ENCODE results near the gene FAM50A. TPM values are rescaled to one million over a fixed set of nuclear protein-coding genes. Genes with fewer than 3 reads are reported as not detected.
"Not testable (repeated sequence)": the region's sequence is repeated elsewhere in the genome, so short reads cannot be mapped to it uniquely, and the experiment has no call there.

Gene FAM50A
- total RNA-seq (29.8 TPM), polyA plus RNA-seq (112 TPM)
- long read RNA-seq, donor 1, partial matches to known transcripts: 0 of 2 reads
- long read RNA-seq, donor 1, other reads (novel, unspliced or antisense): 0 of 2 reads
- long read RNA-seq, donor 2, transcript FAM50A-202 (13 exons, 1,352 nt): major isoform, 25 of 73 reads
- long read RNA-seq, donor 2, partial matches to known transcripts: 46 of 73 reads
- long read RNA-seq, donor 2, other reads (novel, unspliced or antisense): 0 of 73 reads
- long read RNA-seq, donor 3, transcript FAM50A-202 (13 exons, 1,352 nt): major isoform, 9 of 43 reads
- long read RNA-seq, donor 3, partial matches to known transcripts: 31 of 43 reads
- long read RNA-seq, donor 3, other reads (novel, unspliced or antisense): 0 of 43 reads
- long read RNA-seq, donor 4, transcript FAM50A-202 (13 exons, 1,352 nt): major isoform, 5 of 15 reads
- long read RNA-seq, donor 4, partial matches to known transcripts: 10 of 15 reads
- long read RNA-seq, donor 4, other reads (novel, unspliced or antisense): 0 of 15 reads
- long read RNA-seq, donor 5, transcript FAM50A-202 (13 exons, 1,352 nt): major isoform, 9 of 38 reads
- long read RNA-seq, donor 5, partial matches to known transcripts: 28 of 38 reads
- long read RNA-seq, donor 5, other reads (novel, unspliced or antisense): 0 of 38 reads
- long read RNA-seq, donor 6, transcript FAM50A-202 (13 exons, 1,352 nt): major isoform, 5 of 23 reads
- long read RNA-seq, donor 6, partial matches to known transcripts: 15 of 23 reads
- long read RNA-seq, donor 6, other reads (novel, unspliced or antisense): 0 of 23 reads
- long read RNA-seq, donor 7, transcript FAM50A-202 (13 exons, 1,352 nt): major isoform, 7 of 8 reads
- long read RNA-seq, donor 7, partial matches to known transcripts: 0 of 8 reads
- long read RNA-seq, donor 7, other reads (novel, unspliced or antisense): 0 of 8 reads
- long read RNA-seq, donor 8, partial matches to known transcripts: 6 of 7 reads
- long read RNA-seq, donor 8, other reads (novel, unspliced or antisense): 0 of 7 reads
- long read RNA-seq, donor 9, transcript FAM50A-202 (13 exons, 1,352 nt): major isoform, 5 of 11 reads
- long read RNA-seq, donor 9, partial matches to known transcripts: 6 of 11 reads
- long read RNA-seq, donor 9, other reads (novel, unspliced or antisense): 0 of 11 reads
- long read RNA-seq, donor 10, transcript FAM50A-202 (13 exons, 1,352 nt): major isoform, 10 of 28 reads
- long read RNA-seq, donor 10, partial matches to known transcripts: 17 of 28 reads
- long read RNA-seq, donor 10, other reads (novel, unspliced or antisense): 0 of 28 reads

GRCh38 chrX:154443992-154444754 lies at the start of gene FAM50A:
FAM50A (plus strand) TSS chrX:154444141; CDS start chrX:154444236, 95 bp downstream.
- WGBS: 8% methylated on average over 92 of the region's 94 CpGs
- H3K27ac ChIP-seq (ENCODE audit: low read depth in 1 of 2, low read length in 1 of 2): peak within 1 kb of the TSS in 1 of 2 donors; percentile 59
- H3K4me1 ChIP-seq (ENCODE audit: control insufficient read depth in 2 of 2, insufficient read depth in 2 of 2, low read length in 2 of 2): peaks cover 4 to 11% of the 10 kb centered on the region in 2 donors
- H3K27me3 ChIP-seq (ENCODE audit: control insufficient read depth in 2 of 2, insufficient read depth in 1 of 2, low read length in 1 of 2): no peaks in the 10 kb centered on the region
- peak in 3 of 9 donors; percentile 41 to 56 (median 51) for DNase-seq (ENCODE audit: low read depth in 6 of 9, low spot score in 9 of 9)
- no peaks in the 10 kb centered on the region for H3K9me3 ChIP-seq (ENCODE audit: control insufficient read depth in 2 of 2, insufficient read depth in 1 of 2, low read length in 1 of 2)
- H3K4me3 ChIP-seq (ENCODE audit: low read length in 2 of 2): peak within 1 kb of the TSS; percentile 36 to 60
- H3K36me3 ChIP-seq (ENCODE audit: control insufficient read depth in 2 of 2, insufficient read depth in 2 of 2, low read length in 1 of 2): peaks cover 27 to 42% of the 10 kb centered on the region in 2 donors

DNA sequence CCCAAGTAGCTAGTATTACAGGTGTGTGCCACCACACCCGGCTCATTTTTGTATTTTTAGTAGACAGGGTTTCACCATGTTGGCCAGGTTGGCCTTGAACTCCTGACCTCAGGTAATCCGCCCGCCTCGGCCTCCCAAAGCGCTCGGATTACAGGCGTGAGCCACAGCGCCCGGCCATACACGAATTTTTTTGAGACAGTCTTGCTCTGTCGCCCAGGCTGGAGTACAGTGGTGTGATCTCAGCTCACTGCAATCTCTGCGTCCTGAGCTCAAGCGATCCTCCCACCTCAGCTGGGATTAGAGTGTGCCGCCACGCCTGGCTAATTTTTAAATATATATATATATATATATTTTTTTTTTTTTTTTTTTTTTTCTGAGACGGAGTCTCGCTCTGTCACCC lies 47.6 kb upstream of the FAM50A start:
- peaks cover 0 to 15% of the 10 kb centered on the region in 2 donors for H3K4me1 ChIP-seq (ENCODE audit: control insufficient read depth in 2 of 2, insufficient read depth in 2 of 2, low read length in 2 of 2)
- not testable (repeated sequence) for H3K4me3 ChIP-seq (ENCODE audit: low read length in 2 of 2); H3K27ac ChIP-seq (ENCODE audit: low read depth in 1 of 2, low read length in 1 of 2); DNase-seq (ENCODE audit: low read depth in 6 of 9, low spot score in 9 of 9); H3K9me3 ChIP-seq (ENCODE audit: control insufficient read depth in 2 of 2, insufficient read depth in 1 of 2, low read length in 1 of 2); H3K27me3 ChIP-seq (ENCODE audit: control insufficient read depth in 2 of 2, insufficient read depth in 1 of 2, low read length in 1 of 2)
- H3K36me3 ChIP-seq (ENCODE audit: control insufficient read depth in 2 of 2, insufficient read depth in 2 of 2, low read length in 1 of 2): peaks cover 19 to 24% of the 10 kb centered on the region in 2 donors
- 97% methylated on average over 15 of the region's 17 CpGs for WGBS

GRCh38 chrX:154396973-154397887 lies 46.7 kb upstream of the FAM50A start:
- Histone ChIP-seq H3K27ac (ENCODE audit: low read depth in 1 of 2, low read length in 1 of 2) (peak overlapping the region; percentile 91 to 96), H3K9me3 (ENCODE audit: control insufficient read depth in 2 of 2, insufficient read depth in 1 of 2, low read length in 1 of 2) (no peaks in the 10 kb centered on the region), H3K27me3 (ENCODE audit: control insufficient read depth in 2 of 2, insufficient read depth in 1 of 2, low read length in 1 of 2) (no peaks in the 10 kb centered on the region), H3K4me3 (ENCODE audit: low read length in 2 of 2) (peak overlapping the region; percentile 54 to 74), H3K4me1 (ENCODE audit: control insufficient read depth in 2 of 2, insufficient read depth in 2 of 2, low read length in 2 of 2) (peaks cover 0 to 15% of the 10 kb centered on the region in 2 donors), H3K36me3 (ENCODE audit: control insufficient read depth in 2 of 2, insufficient read depth in 2 of 2, low read length in 1 of 2) (peaks cover 21 to 26% of the 10 kb centered on the region in 2 donors)
- DNase-seq (ENCODE audit: low read depth in 6 of 9, low spot score in 9 of 9): peak in 2 of 9 donors; percentile 19 to 55
- 6% methylated on average over 53 of the region's 53 CpGs for WGBS

- peak within 1 kb of the TSS; percentile 54 to 74 for H3K4me3 ChIP-seq (ENCODE audit: low read length in 2 of 2)
- peaks cover 0 to 15% of the 10 kb centered on the region in 2 donors for H3K4me1 ChIP-seq (ENCODE audit: control insufficient read depth in 2 of 2, insufficient read depth in 2 of 2, low read length in 2 of 2)
- H3K27me3 ChIP-seq (ENCODE audit: control insufficient read depth in 2 of 2, insufficient read depth in 1 of 2, low read length in 1 of 2): no peaks in the 10 kb centered on the region
- H3K27ac ChIP-seq (ENCODE audit: low read depth in 1 of 2, low read length in 1 of 2): peak within 1 kb of the TSS; percentile 91 to 96
- H3K36me3 ChIP-seq (ENCODE audit: control insufficient read depth in 2 of 2, insufficient read depth in 2 of 2, low read length in 1 of 2): peaks cover 23 to 26% of the 10 kb centered on the region in 2 donors
- no peaks in the 10 kb centered on the region for H3K9me3 ChIP-seq (ENCODE audit: control insufficient read depth in 2 of 2, insufficient read depth in 1 of 2, low read length in 1 of 2)
- under 1% methylated on average over 69 of the region's 69 CpGs for WGBS
- DNase-seq (ENCODE audit: low read depth in 6 of 9, low spot score in 9 of 9): peak in 8 of 9 donors; percentile 75 to 93 (median 81)
Measured at GRCh38 chrX:154397888-154398667, 45.9 kb upstream of the FAM50A start, which contains the start of gene RPL10. RPL10 (plus strand) TSS chrX:154398377; CDS start chrX:154398520, 143 bp downstream.

DNA sequence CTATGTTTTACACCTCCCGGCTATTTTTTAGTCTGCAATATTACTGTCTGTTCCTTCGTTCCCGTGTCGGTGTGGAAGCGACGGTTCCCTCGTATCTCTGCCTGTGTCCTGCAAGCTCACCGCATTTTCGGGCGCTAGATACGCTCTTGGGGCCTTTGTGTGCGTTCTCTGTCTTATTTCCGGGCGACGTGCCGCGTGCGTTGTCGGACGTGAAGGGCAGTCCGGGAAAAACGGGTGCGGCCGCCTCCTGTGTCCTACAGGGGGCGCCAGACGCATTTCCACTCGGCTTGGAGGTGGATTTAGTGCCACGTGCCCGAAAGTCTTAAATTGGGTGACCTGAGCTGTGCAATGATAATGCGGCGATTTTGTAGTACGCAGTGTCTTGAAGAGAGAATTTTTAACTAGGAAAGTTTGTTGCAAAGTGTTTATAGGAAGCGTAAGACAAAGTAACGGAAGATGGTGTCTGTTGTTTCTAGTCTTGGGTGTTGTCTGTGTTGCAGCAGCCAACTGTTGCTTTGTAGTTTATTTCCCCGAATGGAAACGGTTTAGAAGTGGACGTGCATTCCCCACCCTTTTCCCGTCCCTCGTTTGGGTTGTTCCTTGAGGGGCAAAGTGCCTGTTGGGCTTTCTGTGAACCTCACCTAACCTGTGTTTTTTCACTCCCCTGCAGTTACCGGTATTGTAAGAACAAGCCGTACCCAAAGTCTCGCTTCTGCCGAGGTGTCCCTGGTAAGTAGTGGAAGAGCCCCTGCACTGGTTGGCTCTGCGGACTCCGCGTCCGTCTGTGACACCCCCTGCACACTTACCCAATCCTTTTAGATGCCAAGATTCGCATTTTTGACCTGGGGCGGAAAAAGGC lies 45.0 kb upstream of the FAM50A start:
- peaks cover 23 to 26% of the 10 kb centered on the region in 2 donors for H3K36me3 ChIP-seq (ENCODE audit: control insufficient read depth in 2 of 2, insufficient read depth in 2 of 2, low read length in 1 of 2)
- H3K4me3 ChIP-seq (ENCODE audit: low read length in 2 of 2): peak overlapping the region; percentile 54 to 74
- peak; percentile 48 to 92 (median 78) for DNase-seq (ENCODE audit: low read depth in 6 of 9, low spot score in 9 of 9)
- H3K27me3 ChIP-seq (ENCODE audit: control insufficient read depth in 2 of 2, insufficient read depth in 1 of 2, low read length in 1 of 2): no peaks in the 10 kb centered on the region
- peak overlapping the region; percentile 91 to 96 for H3K27ac ChIP-seq (ENCODE audit: low read depth in 1 of 2, low read length in 1 of 2)
- 3% methylated on average over 49 of the region's 49 CpGs for WGBS
- peaks cover 0 to 15% of the 10 kb centered on the region in 2 donors for H3K4me1 ChIP-seq (ENCODE audit: control insufficient read depth in 2 of 2, insufficient read depth in 2 of 2, low read length in 2 of 2)
- no peaks in the 10 kb centered on the region for H3K9me3 ChIP-seq (ENCODE audit: control insufficient read depth in 2 of 2, insufficient read depth in 1 of 2, low read length in 1 of 2)

- peaks cover 0 to 15% of the 10 kb centered on the region in 2 donors for H3K4me1 ChIP-seq (ENCODE audit: control insufficient read depth in 2 of 2, insufficient read depth in 2 of 2, low read length in 2 of 2)
- peak overlapping the region; percentile 54 to 74 for H3K4me3 ChIP-seq (ENCODE audit: low read length in 2 of 2)
- peak overlapping the region; percentile 15 to 91 for H3K27ac ChIP-seq (ENCODE audit: low read depth in 1 of 2, low read length in 1 of 2)
- no peaks in the 10 kb centered on the region for H3K27me3 ChIP-seq (ENCODE audit: control insufficient read depth in 2 of 2, insufficient read depth in 1 of 2, low read length in 1 of 2)
- peaks cover 23 to 26% of the 10 kb centered on the region in 2 donors for H3K36me3 ChIP-seq (ENCODE audit: control insufficient read depth in 2 of 2, insufficient read depth in 2 of 2, low read length in 1 of 2)
- no peak for DNase-seq (ENCODE audit: low read depth in 6 of 9, low spot score in 9 of 9)
- H3K9me3 ChIP-seq (ENCODE audit: control insufficient read depth in 2 of 2, insufficient read depth in 1 of 2, low read length in 1 of 2): no peaks in the 10 kb centered on the region
- WGBS: 54% methylated on average over 14 of the region's 14 CpGs
Measured at GRCh38 chrX:154399527-154400368, 44.2 kb upstream of the FAM50A start.
